HG03039 (cell line): Measurements from ENCODE around the gene UNC79.

Source experiments
- ATAC-seq: cut with Tn5 transposase; IDR thresholded peaks from one replicate; pipeline ENCODE4 v1.9.1; 2021; ENCODE audit warnings: mild to moderate bottlenecking, moderate library complexity; ENCODE audit not compliant: unreplicated experiment

The UNC79 gene

DNA sequence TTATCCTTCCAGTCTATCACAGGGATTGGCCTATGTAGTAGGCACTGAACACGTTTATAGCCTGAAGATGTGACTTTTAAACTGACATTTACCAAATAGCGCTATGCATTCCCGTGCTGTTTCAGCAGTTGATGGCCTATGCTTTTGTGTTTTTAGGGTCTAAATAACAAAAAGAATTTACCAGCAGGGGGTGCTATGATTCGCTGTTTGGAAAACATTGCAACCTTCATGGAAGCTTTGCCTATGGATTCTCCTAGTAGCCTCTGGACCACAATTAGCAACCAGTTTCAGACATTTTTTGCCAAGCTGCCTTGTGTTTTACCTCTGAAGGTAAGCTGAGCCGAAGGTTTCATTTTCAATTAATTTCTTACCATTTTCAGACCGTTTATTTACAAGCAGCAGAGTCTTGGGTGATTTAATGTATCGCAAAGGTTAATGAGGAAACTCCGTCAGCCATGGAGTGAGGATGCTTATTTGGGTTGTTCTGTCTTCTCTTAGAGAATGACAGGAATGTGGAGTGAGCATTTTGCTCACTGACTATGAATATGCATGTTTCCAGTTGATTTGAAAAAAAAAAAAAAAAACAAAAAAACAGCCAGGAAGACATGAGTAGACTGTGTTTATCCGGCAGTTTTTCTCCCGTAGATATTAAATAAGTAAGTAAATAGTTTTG, 224.5 kb downstream of the UNC79 start:
- ATAC-seq: no peak

- ATAC-seq: no peak
Measured at GRCh38 chr14:93657875-93658274, 227.1 kb downstream of the UNC79 start.

GRCh38 chr14:93663317-93663716, 232.6 kb downstream of the UNC79 start:
- no peak for ATAC-seq

GRCh38 chr14:93665169-93665568, 234.4 kb downstream of the UNC79 start:
- no peak for ATAC-seq

- ATAC-seq: no peak
Measured at GRCh38 chr14:93669632-93670031, 238.9 kb downstream of the UNC79 start.

DNA sequence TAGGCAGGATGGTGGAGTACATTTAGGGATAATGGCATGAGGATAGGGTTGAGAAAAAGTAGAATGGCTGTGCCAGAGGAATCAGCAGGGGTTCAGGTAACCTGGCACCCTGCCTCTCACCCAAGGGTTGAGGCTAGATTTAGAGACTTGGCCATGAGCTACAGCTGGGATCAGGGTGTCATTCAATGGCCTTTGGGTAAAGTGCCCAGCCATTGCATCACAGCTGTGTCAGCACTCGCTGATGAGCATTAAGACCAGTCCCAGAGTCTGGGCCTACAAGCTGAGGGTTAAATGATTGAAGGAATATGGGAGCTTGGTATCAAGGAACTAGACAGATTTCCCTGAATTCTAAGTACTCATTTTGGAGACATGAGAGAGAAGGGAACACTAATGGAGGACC, 243.6 kb downstream of the UNC79 start:
- ATAC-seq: no peak

- no peak for ATAC-seq
Measured at GRCh38 chr14:93675651-93676050, 244.9 kb downstream of the UNC79 start.

GRCh38 chr14:93676416-93676958, 245.7 kb downstream of the UNC79 start:
- ATAC-seq: no peak

GRCh38 chr14:93682459-93682858, 251.7 kb downstream of the UNC79 start:
- no peak for ATAC-seq

DNA sequence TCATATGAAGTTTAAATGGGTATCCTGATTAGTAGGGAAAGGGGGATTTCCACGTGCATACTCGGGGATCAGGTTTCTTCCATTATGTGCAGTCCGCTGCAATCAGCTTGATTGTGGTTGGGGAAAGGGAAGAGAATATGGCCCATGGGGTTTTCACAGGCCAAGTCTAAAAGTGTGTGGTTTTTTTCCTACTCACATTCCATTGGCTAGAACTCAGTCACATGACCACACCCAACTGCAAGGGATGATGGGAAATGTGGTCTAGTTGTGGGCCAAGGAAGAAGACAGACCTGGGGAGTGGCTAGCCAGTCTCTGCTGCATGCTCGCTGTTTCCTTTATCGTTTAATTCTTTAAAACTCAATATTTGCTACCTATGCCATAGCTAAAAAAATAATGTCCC, 252.5 kb downstream of the UNC79 start:
- ATAC-seq: no peak

DNA sequence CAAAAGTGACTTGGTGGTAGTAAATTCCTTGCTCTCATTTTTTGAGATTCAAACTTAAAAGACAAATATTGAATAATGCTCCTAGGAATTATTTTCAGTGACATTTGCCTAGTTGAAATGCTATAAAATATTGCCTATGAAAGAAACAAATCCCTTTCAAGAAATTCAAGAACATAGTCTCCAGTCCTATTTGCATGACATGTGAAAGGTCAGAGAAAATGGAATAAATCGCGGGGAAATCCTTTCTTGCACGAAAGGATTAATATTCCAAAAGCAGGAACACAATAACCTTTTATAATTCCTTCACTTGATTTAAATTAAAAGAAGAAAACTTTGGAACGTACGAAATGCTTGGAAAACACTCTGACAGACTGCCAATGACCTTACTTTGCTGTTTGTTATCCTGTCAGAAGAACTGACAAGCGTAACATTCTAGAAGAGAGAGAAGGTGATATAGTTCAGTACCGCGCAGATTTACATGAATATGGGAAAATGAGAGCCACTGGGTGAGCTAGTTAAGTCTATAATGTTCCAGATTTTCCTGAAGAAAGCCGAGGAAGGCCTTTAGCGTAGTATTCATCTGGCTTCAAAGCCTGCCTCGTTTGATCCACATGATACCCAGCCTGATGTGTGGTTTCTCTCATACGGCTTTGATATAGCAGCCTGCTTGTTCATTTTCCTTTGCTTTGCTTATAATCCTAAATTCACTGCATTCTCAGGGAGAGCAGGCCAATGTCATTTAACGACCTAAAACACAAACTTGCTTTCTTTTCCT, 254.6 kb downstream of the UNC79 start:
- ATAC-seq: no peak

GRCh38 chr14:93686268-93686667, 255.5 kb downstream of the UNC79 start:
- no peak for ATAC-seq

DNA sequence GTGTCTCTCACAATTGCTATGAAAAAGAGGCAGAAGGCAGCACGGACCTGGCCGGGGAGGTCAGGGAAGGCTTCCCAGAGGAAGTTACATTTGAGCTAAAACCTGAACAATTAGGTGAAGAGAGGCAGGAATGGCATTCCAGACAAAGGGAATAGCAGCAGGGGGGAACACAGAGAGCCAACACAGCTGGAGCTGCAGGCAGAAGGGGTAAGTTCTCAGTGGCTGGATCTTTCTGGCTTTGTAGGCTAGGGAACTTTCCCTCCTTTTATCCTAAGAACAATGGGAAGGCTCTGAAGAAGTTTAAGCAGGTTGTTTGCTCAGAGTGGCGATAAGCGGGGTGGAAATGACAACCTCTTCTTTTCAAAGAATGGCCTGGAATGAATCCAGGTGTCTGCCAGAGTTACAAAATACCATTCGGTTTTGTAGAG, 257.5 kb downstream of the UNC79 start:
- ATAC-seq: no peak

GRCh38 chr14:93688820-93689219, 258.1 kb downstream of the UNC79 start:
- no peak for ATAC-seq

- ATAC-seq: no peak
Measured at GRCh38 chr14:93690146-93690545, 259.4 kb downstream of the UNC79 start.

GRCh38 chr14:93691042-93691780, 260.5 kb downstream of the UNC79 start:
- ATAC-seq: no peak

- ATAC-seq: no peak
Measured at GRCh38 chr14:93693914-93694313, 263.2 kb downstream of the UNC79 start.

DNA sequence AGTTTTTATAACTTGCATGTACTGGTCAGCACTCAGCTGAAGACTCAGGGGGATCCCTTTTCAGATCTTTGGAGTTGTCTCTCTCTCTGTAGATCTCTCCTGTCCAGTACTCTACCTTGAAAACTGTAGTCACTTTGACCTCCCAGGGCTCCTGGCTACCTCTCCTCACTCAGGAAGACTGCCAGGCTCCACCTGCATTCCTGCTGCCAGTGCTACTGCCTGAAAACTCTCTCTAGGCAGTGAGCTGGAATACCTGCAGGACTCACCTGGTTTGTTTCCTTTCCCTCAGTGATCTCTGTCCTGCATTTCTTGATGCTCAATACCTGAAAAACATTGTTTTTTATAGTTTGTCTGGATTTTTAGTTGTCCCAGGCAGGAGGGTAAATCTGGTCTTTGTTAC, 270.2 kb downstream of the UNC79 start:
- ATAC-seq: no peak

DNA sequence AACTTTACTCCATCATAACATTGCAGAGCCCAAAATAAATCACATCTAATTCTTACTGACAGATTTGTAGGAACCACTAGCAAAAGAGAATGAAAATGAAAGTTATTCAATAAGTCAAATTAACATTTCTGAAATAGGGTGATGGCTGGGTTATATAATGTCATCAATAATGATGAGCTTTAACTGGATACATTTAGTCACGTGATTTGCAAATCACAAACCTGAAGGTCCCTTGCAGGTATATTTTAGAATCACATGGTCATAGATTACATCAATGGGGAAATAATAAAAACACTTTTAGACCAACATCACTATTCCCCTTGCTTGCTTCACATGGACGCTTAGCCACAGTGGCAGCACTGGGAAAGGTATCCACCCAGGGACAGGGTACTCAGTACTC, 270.8 kb downstream of the UNC79 start:
- ATAC-seq: no peak

DNA sequence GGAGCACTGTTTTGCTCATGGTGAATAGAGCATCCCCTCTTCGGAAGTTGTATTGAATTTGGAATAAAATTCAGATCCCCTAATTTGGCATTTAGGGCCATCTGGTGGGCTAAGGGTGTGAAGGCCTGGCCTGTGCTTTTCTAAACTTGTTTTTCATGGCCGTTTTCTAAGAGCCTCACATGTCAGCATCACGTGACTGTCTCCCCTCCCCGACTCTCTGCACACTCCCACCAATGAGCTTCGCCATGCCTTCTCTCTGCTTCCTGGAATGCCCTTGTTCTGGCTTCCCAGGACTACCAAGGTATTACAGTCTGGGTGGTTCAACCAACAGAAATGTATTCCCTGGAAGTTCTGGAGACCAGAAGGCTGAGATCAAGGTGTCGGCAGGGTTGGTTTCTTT, 272.2 kb downstream of the UNC79 start:
- no peak for ATAC-seq

DNA sequence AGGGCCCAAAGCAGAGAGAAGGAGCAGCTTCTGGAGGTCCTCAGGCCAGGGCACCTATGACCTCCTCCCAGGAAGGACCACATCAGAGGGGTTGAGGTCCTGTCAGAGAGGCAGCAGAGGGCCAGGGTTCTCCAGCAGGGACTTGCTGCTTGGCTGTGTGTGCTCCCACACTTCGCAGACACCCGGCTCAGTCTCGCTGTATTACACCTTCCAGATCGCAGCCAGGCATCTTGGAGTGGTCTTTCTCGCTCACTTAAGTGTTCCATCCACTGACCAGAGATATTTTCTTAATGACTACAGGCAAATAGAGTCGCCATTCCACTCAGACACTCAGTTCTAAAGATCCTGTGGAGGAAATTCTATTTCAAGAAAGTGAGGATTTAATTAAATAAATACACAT, 273.2 kb downstream of the UNC79 start:
- no peak for ATAC-seq
